MM.1S (cell line): ENCODE data around the gene NFX1.
"Not testable (repeated sequence)": the region's sequence is repeated elsewhere in the genome, so short reads cannot be mapped to it uniquely, and the experiment has no call there.

Experiments used
- EZH2phosphoT487 ChIP-seq: fragments of 300-600 bp; sonication (generic); IDR thresholded peaks from 2 replicates; pipeline ENCODE4 v1.6.1; 2018; ENCODE audit warnings: antibody characterized with exemption, low read length
- TF ChIP-seq, protein P1 (sequence below): fragments of 300-600 bp; sonication (generic); IDR thresholded peaks from 2 replicates; pipeline ENCODE4 v1.5.1; 2016; ENCODE audit warnings: antibody characterized with exemption, low read length, mixed read lengths

DNA sequence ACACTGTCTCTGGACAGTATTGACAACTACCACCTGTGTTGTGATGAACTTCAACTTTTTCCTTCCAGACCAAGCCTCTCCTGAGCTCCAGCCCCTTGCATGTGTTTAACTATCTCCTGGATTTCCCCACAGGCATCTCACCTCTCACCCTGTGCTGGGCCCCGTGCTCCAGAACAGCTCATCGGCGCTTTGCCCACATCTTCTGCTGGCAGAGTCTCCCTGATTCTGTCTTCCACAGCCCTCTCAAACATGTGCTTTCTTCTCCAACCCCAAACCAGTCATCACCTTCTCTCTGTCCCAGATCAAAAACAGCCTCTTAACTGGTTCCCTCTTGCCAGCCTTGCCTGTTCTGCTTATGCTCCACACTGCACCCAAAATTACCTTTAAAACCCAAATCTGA, 103.7 kb downstream of the NFX1 start:
- TF ChIP-seq, protein P1, sequence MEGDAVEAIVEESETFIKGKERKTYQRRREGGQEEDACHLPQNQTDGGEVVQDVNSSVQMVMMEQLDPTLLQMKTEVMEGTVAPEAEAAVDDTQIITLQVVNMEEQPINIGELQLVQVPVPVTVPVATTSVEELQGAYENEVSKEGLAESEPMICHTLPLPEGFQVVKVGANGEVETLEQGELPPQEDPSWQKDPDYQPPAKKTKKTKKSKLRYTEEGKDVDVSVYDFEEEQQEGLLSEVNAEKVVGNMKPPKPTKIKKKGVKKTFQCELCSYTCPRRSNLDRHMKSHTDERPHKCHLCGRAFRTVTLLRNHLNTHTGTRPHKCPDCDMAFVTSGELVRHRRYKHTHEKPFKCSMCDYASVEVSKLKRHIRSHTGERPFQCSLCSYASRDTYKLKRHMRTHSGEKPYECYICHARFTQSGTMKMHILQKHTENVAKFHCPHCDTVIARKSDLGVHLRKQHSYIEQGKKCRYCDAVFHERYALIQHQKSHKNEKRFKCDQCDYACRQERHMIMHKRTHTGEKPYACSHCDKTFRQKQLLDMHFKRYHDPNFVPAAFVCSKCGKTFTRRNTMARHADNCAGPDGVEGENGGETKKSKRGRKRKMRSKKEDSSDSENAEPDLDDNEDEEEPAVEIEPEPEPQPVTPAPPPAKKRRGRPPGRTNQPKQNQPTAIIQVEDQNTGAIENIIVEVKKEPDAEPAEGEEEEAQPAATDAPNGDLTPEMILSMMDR = not testable (repeated sequence)
- TF ChIP-seq EZH2phosphoT487 = not testable (repeated sequence)
